Amygdala (tissue), 56 donors: ENCODE data around the gene THRA.

Experiments
- DNase-seq, 56 donors: peaks; one replicate each; lab custom pipeline; 2025; lab: John Stamatoyannopoulos, UW

Gene THRA

DNA sequence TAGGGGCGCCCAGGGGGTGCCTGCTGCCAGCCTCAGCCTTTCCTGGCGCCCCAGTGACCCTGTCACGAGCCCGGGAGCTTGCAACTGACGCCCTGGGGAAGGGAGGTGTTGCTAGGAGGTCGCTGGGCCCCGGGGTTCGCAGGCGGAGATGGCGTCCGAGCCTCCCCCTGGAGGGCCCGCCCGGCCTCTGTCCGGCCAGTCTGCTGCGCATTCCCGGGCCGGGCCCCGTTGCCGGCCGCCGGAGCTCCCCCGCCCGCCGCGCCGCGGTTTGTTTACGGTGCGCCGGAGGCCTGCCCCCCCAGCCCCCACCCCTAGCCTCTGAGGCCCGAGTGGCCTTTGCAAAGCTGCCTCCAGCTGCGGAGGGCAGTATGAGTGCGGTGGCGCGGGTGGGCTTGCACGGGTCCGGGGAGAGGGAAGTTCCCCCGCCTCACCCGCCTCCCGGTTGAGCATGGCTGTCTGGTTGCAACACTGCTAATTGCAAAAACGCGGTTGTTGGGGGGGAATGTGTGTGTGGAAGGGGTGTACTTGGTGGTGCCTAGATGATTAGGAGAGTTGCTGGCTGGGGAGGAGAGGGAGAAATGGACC is 514 bp downstream of the THRA start:
- DNase-seq, result peak in 12 of 56 donors; percentile 26 to 64 (median 49)

DNA sequence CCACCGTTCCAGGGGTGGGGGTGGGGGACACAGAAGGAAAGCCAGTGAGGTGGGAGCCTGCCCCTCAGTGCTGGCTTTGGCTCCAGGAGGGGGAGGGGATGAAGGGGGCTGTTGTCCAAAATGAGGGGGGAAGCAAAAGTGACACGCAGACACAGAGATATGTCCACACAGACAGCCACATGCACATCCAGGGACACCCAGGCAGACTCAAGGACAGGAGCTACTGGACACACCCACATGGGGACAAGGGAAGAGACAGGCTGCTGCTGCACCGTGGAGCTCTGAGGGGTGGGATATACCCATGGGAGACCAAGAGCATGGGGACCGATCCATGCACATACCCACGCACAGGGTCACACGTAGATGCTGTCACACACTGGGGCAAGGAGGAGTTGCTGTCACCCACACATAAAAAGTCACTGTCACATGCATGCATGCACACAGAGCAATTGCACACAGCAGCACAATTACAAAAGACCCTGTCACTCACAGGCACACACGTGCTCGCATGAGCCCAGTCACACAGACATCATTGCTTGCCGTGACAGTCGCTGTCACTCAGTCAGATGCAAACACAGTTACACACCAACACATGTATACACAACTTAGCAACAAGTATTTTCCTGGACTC is 1.3 kb downstream of the THRA start:
- DNase-seq, result peak in 32 of 56 donors; percentile 21 to 72 (median 52)

- DNase-seq, result peak in 10 of 56 donors; percentile 21 to 69 (median 50)
Observed at GRCh38 chr17:40064971-40065768, 2.4 kb downstream of the THRA start.

GRCh38 chr17:40065769-40066510 is 3.2 kb downstream of the THRA start:
- DNase-seq, result peak in 13 of 56 donors; percentile 13 to 69 (median 52)

DNA sequence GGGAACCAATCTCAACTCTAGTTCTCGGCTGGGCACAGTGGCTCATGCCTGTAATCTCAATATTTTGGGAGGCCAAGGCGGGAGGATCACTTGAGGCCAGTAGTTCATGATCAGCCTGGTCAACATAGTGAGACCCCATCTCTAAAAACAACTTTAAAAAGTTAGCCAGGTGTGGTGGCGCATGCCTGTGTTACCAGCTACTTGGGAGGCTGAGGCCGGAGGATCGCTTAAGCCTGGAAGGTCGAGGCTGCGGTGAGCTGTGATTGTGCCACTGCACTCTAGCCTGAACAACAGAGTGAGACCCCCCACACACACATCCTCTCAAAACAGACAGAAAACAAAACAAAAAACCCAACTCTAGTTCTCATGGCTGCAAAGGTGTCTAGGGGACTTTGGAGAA is 4.9 kb downstream of the THRA start:
- DNase-seq, result no peak

- DNase-seq, result peak in 6 of 56 donors; percentile 40 to 68 (median 58)
Observed at GRCh38 chr17:40068129-40068581, 5.4 kb downstream of the THRA start.

DNA sequence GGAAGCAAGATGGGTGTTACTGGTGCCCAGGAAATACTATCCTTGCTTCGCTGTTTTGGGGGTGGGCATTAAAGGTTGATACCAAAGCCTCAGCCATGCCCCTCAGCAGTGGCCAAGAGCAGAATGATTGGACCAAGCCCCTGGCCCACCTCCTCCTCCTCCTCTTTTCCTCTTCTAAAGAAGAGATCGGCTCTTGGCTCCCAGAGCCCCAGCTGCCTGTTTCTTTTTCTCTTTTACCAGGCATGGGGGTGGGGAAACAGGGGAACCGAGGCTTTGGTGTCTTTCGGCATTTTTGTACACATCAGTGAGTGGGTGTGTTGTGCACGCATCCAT is 5.8 kb downstream of the THRA start:
- DNase-seq, result no peak

DNA sequence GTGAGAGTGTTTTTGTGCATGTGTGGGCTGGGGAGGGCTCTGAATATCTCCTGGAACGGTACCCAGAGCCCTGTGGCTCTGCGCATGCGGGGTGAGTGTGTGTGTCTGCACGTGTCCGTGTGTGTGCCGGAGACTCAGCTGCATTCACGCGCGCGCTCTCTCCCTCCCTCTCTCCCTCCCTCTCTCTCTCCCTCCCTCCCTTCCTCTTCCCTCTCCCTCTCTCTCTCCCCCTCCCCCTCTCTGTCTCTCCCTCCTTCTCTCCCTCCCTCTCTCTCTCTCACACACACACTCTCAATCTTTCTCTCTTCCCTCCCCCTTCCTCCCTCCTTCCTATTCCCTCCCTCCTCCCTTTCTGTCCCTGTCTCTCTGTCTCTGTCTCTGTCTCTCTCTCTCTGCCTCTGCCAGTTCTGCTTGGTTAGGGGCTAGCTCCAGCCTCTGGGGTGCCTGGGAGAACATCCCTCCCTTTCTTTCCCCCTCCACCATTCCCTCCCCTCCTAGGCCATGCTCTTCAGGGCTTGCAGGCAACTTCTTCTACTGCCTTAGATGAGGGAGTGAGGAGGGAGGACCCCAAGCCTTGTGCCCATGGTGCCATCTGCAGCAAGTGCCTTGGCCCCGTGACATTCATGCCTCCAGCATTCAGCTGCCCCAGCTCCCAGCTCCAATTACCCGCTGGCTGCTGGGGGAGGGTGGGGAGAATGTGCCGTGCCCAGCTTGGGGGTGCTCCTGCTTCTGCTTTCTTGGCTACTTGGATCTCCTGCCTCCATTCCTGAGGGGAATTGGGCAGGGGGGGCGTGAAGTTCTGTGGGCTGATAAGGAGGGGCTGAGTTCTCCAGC is 6.4 kb downstream of the THRA start:
- peak in 54 of 56 donors; percentile 62 to 96 (median 88) for DNase-seq

- peak in 10 of 56 donors; percentile 26 to 63 (median 53) for DNase-seq
Observed at GRCh38 chr17:40069751-40070708, 7.3 kb downstream of the THRA start.

- DNase-seq, result no peak
Observed at GRCh38 chr17:40070709-40071312, 8.0 kb downstream of the THRA start.

GRCh38 chr17:40071313-40072039 is 8.7 kb downstream of the THRA start:
- peak in 29 of 56 donors; percentile 36 to 78 (median 60) for DNase-seq

DNA sequence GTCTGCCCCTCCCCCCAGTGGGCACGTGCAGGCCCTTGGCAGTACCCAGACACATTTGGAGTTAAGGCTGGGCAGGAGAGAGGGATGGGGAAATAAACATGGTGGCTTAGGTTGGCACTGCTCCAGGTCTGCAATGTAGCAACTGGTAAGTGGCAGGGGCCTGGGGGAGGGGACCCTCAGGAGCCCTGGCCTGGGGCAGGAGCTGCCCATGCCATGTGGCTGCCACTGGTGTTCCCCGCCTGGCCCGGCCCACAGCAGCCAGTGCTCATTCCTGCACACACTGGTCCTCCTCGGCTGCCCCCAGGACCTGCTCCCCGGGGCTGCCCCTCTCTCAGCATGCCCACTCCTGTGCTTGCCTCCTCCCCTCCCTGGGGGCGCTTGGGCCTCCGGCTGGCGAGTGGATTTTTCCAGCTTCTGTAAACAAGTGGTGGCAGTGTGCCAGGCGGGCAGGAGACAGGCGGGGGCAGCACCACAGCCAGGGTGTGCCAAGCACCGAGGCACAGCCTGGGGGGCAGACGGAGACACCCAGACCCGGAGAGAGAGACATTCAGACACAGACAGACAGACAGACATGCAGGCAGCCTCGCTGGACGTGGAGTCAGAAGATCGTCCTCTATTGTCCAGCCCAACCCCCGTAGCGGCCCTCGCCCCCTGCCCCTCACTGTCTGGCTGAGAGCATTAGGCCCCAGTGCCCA is 9.4 kb downstream of the THRA start:
- peak; percentile 68 to 98 (median 90) for DNase-seq

DNA sequence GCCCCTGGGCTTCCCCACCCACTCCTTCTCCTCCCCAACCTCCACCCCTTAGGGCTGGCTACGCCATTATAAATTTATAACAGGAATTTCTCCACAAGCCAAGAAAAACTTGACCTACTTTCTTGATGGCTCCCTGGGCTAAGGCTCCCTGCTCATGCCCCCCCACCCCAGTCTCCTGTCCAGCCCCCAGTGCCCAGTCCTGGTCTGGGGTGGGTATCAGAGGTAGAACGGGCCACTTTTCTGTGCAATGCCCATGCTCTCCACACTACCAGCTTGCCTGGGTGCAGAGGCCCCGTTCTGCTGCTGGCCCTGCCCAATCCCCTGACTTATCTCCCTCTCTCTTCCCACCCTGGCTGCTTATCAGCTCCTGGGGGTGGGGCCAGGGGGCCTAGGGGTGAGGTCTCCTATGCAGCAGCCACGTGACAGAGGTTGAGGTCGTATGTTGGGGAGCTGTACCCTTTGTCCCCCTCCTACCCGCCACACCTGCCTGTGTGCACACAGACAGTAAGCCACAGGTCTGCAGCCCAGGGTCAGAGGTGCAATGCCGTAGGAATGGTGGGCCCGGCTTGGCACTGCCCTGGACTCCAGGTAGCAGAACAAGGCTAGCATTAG is 10.1 kb downstream of the THRA start:
- peak in 2 of 56 donors; percentile 55 to 72 for DNase-seq

GRCh38 chr17:40073454-40074174 is 10.8 kb downstream of the THRA start:
- DNase-seq, result peak in 5 of 56 donors; percentile 29 to 44 (median 31)

- DNase-seq, result no peak
Observed at GRCh38 chr17:40074175-40074512, 11.4 kb downstream of the THRA start.

- no peak for DNase-seq
Observed at GRCh38 chr17:40074871-40075200, 12.1 kb downstream of the THRA start.
